NOMO-1 (cell line): ENCODE results near the gene RGS6.

Source experiments
- DNase-seq, 2 experiments: peaks; one replicate each; lab custom pipeline; 2025; ENCODE audit not compliant: unreplicated experiment in 2 of 2; lab: John Stamatoyannopoulos, UW

Gene RGS6

DNA sequence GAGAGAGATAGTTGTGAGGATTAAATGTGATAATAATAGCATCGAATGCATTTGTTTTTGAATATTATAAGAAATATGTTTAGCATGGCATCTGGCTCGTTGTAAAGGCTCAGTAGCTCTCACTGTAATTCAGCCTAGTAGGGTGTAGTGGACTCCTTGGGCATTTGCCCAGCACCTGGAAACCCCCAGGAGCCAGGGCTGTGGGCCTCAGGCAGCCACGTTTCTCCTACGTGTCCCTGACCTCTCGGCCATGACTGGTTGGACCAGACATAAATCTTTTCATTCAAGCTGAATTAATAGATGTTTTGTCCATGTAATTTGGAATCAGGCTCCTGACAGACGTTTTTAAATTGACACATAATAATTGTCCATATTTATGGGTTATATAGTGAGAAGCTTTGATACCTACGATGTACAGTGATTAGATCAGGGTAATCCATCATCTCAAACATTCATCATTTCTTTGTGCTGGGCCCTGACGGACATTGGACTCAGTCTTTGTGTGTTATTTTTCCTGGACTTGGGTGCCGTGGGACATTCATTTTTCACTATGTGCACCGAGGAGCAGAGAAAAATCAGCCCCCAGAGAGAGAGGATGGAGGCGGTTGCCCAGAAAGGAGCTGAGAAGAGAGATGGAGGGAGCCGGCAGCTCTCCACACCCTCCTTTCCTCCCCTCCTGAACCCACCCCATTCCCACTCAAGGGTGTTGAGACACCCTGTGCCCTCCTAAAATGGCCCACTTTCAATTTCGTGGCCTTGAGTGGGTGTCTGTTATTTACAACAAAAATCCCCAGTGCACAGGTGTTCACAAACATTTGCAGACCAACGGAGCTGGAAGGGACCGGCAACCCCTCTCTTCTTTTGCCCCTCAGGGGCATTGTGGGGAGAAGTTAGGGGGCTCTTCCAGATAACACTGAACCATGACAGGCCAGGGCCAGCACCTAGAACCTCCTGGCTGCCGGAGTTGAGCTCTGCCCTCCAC, 665.3 kb downstream of the RGS6 start:
- no peak for DNase-seq

DNA sequence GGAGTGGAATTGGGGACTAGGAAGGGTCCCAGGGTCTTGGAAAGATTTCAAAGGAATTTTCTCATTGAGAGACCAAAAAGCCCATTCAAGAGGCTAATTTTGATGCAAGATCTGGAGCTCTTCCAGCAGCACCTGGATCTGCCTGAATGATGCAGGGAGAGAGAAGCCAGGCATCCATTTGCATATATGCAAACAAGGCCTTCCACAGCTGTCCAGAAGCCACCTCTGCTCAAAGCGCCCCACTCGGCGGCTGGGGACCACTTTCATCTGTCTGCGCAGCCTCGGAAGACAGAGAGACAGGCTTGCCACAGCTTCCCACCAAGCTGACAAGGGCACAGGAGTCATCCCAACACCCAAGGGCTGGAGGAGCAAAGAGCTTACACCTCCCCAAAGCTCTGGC, 666.1 kb downstream of the RGS6 start:
- DNase-seq = no peak

DNA sequence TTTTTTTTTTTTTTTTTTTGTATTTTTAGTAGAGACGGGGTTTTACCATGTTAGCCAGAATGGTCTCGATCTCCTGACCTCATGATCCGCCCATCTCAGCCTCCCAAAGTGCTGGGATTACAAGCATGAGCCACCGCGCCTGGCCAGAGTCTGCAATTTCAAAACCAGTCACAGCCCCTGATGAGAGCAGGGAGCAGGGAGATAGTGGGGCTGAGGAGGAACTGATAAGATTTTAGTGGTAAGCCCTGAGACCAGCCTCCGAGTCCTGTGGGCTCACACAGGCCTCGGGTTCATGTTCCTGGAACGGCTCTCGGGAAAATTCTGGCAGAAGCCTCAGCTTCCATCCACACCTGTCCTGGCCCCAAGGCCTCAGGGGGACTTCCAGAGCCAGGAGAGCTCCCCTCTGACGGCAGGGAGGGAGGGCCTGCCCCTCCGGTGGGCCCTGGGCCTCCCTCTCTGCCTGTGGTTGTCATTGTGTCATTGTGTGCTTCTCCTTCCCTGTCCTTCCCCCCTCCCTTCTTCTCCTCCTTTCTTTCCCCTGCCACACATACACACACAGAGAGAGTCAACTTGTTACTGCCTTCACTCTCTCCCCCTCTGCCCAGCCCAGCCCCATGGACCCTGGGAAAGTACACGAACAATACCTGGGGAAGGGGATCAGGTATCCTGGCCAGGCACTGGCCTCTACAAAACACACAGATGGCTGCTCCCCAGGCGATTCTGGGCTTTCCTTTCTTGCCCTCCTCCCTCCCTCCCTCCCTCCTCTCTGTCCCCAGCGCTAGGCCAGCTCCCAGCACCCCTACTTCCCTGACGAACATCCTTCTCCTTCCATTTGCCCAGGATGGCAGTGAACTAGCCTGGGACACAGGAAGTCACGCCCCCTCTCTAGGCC, 667.6 kb downstream of the RGS6 start:
- DNase-seq = no peak

DNA sequence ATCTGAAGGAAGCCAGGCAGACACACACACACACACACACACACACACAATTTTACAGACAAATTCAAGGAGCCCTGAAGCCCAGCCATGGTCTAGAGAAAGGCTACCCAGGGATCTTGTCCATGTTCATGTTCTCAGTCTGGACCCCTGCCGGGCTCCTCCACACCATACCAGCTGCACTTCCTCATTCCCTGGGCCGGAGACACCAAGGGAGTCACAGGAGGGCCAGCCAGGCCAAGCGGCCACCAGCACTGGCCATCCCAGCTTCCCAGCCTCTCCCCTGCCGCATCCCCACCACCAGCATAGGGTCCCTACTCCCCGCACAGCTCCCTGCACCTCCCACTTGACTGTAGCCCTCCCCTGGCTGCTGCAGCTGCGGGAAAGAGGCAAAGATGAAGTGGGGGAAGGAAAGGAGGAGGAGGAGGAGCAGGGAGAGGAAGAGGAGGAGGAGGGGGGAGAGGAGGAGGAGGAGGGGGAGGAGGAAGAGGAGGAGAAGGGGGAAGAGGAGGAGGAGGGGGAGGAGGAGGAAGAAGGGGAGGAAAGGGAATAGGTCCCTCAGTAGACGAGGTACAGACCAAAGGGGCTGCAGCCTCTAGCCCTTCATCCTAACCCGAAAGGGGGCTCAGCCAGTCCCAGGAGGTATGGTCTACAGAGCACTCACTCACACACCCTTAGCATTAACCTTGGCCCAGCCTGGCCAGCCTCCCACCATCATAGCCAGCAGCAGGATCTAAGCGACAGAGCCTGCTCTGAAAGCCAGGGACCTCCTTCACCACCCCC, 668.5 kb downstream of the RGS6 start:
- no peak for DNase-seq

DNA sequence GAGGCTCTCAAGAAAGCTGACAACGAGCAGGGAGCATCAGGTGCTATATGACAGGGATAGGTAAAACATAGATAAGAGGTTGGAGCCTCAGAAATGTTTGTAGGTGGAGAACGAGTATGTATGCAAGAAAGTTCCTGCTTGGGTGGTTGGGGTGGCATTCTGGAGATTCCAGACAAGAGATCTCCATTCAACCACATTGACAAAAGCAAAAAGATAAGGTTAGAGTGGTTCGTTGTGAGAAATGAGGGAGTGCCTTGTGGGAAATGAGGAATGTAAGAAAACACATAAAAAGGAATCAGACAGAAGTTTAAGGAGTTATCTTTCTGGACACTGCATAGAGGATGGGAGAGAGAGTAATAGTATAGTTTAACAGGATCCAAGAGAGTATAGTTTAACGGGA, 671.4 kb downstream of the RGS6 start:
- DNase-seq = no peak

DNA sequence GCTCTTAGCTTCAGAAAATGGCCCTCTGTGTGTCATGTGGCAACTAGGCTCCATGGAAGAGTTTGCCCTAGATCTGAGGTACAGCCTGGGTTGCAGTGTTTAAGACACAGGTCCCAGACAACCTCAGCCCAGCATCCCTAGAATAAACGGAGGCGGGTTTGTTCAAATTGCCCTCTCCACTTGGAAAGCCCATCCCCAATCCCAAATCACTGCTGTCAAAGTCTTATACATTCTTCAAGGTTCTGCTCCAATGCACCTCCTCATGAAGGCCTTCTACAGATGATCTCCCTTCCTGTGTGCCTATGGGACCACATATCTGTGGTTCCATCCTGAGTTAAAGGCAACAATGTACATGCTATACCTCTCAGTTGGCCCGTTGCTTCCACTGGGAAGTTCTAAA, 671.9 kb downstream of the RGS6 start:
- no peak for DNase-seq

DNA sequence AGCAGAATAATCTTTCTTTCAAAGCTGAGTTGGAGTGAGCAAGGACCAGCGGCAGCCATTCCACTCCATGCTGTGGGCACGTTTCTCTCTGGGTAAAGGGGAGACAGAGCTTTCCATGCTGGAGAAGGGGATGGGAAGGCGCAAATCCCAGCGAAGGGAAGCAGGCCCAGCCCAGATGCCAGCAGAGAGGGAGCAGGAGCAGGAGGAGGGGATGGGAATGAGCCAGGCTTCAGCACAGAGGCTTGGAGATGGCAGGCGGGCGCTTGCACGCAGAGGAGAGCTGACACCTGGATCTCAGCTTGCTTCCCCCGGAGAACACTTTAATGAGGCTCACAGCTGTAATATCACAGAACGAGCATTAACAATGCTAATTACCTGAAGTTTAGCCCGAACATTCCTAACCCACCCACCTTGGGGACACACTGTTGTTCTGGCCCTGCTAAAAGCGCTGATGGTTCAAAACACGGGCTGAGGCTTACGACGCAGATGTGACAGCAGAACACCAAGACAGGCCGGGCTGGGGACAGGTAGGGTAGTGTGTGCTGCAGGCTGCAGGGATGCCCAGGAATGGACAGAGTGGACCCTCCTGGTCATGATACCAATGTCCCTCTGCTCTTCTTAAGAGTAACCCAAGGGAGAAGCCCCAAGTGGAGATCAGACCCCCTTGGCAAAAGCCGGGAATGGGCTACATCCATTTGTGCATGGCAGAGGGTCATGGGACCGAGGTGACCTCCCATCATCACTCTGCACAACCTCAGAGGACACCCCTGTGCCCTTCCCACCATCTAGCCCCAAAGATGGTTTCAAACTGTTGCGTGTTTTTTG, 673.1 kb downstream of the RGS6 start:
- no peak for DNase-seq

DNA sequence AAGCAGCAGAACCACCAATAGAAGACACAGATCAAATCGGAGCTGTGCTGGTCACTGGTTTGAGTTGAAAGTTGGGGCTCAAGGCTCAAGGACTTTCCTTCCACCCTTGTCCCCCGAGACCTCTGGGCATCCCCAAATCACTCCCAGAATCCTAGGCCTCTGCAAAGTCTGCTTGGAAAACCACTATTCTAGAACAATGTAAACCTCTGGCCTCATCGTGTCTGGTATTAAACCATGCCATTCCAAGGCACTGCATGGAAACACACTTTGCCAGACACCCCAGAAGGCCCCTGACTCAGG, 673.6 kb downstream of the RGS6 start:
- no peak for DNase-seq

DNA sequence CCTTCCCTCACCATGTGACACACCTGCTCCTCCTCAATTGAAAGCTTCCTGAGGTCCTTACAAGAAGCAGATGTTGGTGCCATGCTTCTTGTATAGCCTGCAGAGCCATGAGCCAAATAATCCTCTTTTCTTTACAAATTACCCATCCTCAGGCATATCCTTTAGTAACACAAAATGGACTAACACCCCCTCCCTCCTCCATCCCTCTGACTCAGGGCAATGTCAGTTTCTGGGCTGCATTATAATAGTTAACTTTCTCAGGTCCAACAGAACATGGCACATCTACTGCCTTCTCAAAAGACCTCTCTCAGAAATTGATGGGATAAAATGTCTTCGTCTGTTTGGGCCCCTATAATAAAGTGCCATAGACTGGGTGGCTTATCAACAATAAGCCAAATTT, 674.6 kb downstream of the RGS6 start:
- no peak for DNase-seq

DNA sequence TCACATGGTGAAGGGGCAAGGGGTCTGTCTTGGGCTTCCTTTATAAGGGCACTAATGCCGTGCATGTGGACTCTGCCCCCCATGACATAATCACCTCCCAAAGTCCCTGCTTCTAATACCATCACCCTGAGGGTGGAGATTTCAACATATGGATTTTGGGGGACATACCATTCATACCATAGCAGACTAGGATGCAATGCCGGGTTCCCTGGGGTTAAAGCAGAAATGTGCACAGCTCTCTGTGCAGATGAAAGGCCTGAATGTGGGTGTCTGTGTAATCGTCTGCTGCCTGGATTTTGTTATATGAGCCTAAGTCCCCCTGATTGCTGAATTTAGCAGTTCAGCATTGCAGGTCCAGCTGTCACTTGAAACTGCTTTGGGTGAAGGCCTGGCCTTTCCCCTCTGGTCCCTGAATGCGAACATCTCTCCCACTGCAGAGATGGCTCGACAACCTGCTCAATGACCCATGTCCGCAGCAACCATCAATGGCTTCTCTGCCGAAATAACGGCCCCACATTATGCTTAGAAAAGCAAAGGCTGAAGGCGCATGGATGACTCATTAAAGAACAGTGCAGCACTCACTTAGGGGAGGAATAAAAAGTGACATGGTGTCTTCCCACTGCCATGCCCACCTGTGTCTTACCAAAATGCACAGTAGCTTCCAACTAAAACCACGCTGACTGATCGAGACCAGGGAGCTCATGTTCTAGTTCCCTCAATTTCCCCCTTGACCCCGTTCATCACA, 675.3 kb downstream of the RGS6 start:
- no peak for DNase-seq

DNA sequence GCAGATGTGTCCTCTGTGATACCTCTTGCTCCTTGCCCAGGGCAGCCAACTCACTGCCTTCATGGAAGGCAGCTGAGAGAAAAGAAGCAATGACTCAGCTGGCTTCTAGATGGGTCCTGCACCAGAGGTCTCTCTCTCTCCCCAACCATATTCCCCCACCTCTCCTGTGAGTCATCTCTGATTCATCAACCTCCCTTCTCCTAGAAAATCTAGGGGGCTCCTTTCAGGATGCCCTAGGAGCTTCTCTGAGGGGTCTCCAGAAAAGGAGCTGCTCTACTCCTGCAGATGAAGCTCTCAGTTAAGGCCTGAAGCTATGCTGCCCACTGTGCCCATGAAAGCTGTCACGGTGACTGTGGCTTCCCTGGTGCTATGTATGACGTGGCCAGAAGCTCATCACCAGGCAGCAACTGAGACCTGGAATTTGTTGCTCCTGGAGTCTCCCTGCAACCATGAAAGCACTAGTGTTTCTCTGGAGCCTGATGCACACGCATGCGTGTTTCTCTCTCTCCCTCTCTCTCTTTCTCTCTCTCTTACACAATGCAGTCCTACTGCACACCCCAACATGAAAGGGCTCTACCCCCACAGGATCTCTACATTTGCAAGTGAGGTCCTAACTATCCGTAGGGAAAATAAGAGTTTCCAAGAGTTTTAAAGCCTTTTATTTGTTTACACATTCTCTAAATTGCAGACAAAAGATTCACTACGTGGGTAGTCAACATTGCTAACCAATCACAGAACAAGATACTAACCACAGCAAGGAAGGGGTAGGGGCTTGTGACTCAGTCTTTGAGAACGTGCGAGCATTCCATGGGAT, 676.4 kb downstream of the RGS6 start:
- no peak for DNase-seq

DNA sequence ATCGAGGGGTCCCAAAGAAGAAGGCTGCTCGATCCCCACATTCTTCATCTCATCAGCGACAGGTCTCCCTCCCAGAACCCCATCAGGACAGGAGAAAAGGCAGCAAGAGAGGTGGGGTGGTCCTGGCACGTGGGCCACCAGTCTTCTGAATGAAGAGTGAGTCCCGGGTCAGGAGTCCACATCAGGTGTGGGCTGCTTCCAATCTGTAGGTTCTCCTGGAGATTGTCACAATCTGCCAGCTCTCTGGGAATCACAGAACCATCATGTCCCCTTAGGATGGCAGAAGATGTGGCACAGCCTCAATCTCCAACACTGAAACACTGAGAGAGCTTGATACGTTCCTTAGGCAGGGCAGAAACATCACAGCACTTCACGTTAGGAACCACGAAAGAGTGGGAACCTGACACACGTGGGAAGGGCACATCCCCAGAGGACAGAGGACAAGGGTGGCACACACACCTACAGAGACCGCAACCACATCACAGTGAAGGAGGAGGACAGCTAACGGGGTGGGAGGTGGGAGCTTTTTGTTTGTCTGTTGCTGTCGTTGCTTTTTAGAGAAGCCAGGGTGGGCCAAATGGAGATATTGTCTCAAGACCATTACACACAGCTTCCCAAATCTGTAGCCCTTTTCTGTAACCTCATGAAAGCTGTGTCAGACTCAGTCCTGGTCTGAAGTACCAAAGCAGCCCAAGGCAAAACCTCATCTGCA, 677.1 kb downstream of the RGS6 start:
- DNase-seq = no peak

DNA sequence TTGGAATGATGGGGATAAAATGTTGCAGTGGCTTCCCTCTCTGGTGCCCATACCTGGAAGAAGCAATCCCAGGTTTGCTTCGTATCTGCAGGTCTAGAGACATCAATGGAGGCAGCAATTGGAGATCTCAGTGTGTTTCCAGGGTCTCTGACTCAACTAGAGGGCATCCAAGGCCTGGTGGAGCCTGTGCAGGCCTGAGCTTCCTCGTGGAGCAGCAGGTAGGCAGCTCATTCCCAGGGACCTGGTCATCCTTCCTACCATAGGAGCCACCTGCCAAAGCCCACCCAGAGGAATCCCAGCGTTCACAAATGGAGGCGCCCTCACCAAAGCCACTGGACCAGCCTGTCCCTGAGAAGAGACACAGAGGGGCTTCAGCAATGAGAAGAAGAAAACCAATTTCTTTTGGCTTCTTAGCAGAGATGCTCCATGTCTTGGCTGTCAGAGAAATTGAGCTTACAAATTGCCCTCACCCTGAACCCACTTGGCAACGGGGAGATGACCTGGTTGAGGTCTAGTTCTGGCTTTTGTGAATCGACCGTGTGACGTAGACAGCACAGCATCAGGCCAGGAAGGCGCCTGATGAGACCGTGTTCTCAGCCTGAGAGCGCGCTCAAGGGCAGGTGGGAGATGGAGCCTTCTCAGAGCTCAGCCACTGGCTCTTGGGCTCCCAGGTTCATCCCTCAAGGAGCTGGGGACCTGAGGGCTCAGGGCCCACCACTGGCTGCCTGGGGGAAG, 678.0 kb downstream of the RGS6 start:
- no peak for DNase-seq

DNA sequence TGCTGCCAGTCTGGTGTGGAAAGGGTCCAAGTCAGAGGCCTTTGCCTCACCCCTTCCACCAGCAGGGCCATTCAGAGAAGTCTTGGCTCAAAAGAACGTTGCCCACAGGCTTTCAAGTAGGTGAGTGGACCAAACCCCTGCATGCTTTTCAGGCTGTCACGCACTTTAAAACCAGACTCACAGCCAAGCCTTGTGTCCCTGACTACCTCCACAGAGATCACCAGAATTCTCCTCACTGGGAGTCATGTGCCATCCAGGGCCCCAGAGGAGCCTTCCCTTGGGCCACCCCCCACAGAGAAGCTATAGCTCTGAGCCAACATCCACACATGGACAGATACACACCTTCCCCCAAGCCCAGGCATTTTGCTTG, 678.6 kb downstream of the RGS6 start:
- no peak for DNase-seq

DNA sequence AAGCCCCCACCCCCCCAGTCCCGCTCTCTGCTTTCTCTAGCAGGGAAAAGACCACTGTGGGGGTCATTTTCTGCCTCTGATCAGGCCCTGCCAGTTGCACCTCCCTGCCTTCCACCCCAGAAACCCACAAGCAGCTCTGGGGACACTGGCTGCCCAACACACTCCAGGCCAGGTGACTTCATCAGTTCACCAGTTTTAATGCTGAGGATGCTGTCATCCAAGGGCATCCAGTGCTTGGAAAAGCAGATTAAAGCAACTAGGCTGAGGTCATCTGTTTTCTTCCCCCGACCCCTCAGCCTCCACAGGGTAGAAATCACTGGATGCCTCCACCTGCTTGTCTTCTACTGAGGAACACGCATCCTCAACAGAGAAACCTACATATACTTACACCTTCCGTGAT, 679.3 kb downstream of the RGS6 start:
- DNase-seq = no peak

DNA sequence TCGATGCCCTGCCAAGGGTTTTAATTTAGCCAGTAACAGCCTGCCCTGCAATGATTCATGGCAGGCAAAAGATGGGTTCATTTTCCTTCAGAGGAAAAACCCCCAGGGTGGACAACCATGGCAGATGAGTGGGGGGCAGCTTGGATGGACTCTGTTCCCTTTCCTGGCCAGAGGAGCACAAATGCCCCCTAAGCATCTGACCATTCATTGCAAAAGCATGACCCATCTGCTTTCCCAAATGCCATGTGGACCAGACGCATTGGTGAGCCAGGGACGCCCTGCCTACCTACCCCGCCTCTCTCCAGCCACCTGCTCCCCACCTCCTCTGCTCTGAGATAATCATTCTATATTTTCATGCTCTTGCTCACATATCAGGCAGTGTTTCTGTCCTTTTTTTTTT, 679.8 kb downstream of the RGS6 start:
- no peak for DNase-seq

DNA sequence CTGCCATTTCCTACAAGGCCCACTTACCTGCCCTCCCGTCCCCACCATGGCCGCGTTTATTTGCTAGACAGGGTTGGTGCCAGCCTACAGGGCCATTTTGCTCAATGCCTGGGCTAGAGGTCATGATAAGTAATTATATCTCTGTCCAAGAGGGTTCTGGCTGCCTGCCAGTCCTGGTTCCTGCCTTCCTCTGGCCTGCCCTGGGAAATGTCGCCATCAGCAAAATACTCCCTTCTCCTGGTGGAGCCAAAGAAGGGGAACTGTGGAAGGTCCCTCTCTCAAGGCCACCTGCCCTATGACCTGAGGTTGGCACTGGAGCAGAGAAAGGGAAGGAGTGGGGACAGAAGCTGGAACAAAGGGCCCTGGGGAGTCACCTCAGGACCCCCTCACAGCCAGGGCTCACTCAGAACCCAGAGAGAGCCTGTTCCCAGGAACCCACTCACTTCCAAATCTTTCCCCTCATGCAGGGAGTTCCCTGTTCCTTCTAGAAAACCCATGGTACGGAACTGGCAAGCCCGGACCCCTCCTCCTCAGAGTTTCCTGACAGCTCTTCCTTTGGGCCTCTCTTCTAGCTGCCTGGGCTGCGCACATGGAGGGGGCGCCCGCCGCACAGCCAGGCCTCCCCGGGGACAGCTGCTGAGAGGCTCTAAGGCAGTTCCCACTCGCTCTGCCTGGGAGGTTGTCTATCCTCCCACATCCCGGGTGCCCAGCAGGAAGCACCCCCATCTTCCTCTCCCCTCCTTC, 681.2 kb downstream of the RGS6 start:
- DNase-seq = no peak
